SK-N-SH (cell line): Measurements from ENCODE around the gene RNASE8. TPM values are rescaled to one million over a fixed set of nuclear protein-coding genes. Genes with fewer than 3 reads are reported as not detected.

ENCODE experiments used
- CTCF ChIA-PET: fragments of 300-600, 350-600 bp; formaldehyde crosslinking; extraction: SDS; loops from one replicate; lab custom pipeline; 2021; lab: Yijun Ruan, JAX
- POLR2A ChIA-PET: fragments of 350-600 bp; sonication (Branson Sonifier 250); formaldehyde crosslinking; extraction: SDS; loops from one replicate; lab custom pipeline; 2020; ENCODE audit warnings: antibody characterized with exemption, inconsistent platforms; lab: Yijun Ruan, JAX
- DNase-seq: peaks from one replicate; pipeline ENCODE4 v3.0.0; 2012
- H2AFZ ChIP-seq: fragments of 200-600 bp; sonication (generic); 2 replicates; pipeline ENCODE4 v1.8.1; 2016; ENCODE audit warnings: antibody characterized with exemption, mild to moderate bottlenecking, low read depth
- H3F3A ChIP-seq: fragments of 200-600 bp; sonication (generic); replicated peaks from 2 replicates; pipeline ENCODE3; 2016; ENCODE audit warnings: antibody characterized with exemption, mild to moderate bottlenecking; ENCODE audit not compliant: insufficient read depth
- H3K27ac ChIP-seq, 2 experiments: fragments of 200-500 bp in 1 of 2; fragments of 200-600 bp in 1 of 2; sonication (Bioruptor generic) in 1 of 2; sonication (generic), shearing (Covaris generic) in 1 of 2; 2 replicates each; pipeline versions ENCODE4 v1.5.1 to v1.6.1; 2014 to 2016; ENCODE audit warnings: low read depth in 2 of 2, inconsistent platforms in 1 of 2, low read length in 1 of 2, mild to moderate bottlenecking in 1 of 2, mixed read lengths in 1 of 2
- H3K27me3 ChIP-seq: fragments of 200-600 bp; sonication (generic), shearing (Covaris generic); 2 replicates; pipeline ENCODE4 v1.6.1; 2016; ENCODE audit warnings: mixed run types; ENCODE audit not compliant: insufficient read depth
- H3K36me3 ChIP-seq, 2 experiments: fragments of 200-500 bp in 1 of 2; fragments of 200-600 bp in 1 of 2; sonication (Bioruptor generic) in 1 of 2; sonication (generic) in 1 of 2; replicated peaks in 1 of 2; 2 replicates each; pipeline versions ENCODE3 to v1.5.1; 2014 to 2016; ENCODE audit warnings: low read length in 1 of 2, mild to moderate bottlenecking in 1 of 2; ENCODE audit not compliant: insufficient read depth in 2 of 2, control insufficient read depth in 1 of 2
- H3K4me1 ChIP-seq, 2 experiments: fragments of 200-500 bp in 1 of 2; fragments of 200-600 bp in 1 of 2; sonication (Bioruptor generic) in 1 of 2; sonication (generic), shearing (Covaris generic) in 1 of 2; 2 replicates each; pipeline versions ENCODE4 v1.5.1 to v1.6.1; 2014 to 2016; ENCODE audit warnings: low read depth in 1 of 2, low read length in 1 of 2, mixed run types in 1 of 2; ENCODE audit not compliant: insufficient read depth in 2 of 2, control insufficient read depth in 1 of 2
- H3K4me2 ChIP-seq: fragments of 200-600 bp; sonication (generic), shearing (Covaris generic); 2 replicates; pipeline ENCODE4 v1.6.1; 2017; ENCODE audit warnings: mixed run types
- H3K4me3 ChIP-seq, 2 experiments: fragments of 200-500 bp in 1 of 2; fragments of 200-600 bp in 1 of 2; sonication (Bioruptor generic) in 1 of 2; sonication (generic), shearing (Covaris generic) in 1 of 2; 2 replicates each; pipeline versions ENCODE4 v1.5.1 to v1.8.1; 2014 to 2016; ENCODE audit warnings: low read depth in 2 of 2, inconsistent platforms in 1 of 2, low read length in 1 of 2, mild to moderate bottlenecking in 1 of 2, mixed read lengths in 1 of 2, moderate library complexity in 1 of 2
- H3K79me2 ChIP-seq: fragments of 200-600 bp; sonication (generic); 2 replicates; pipeline ENCODE4 v1.8.1; 2017; ENCODE audit warnings: mild to moderate bottlenecking; ENCODE audit not compliant: insufficient read depth
- H3K9ac ChIP-seq: fragments of 200-600 bp; sonication (generic); 2 replicates; pipeline ENCODE4 v1.6.1; 2017; ENCODE audit warnings: mixed run types
- H3K9me2 ChIP-seq: fragments of 200-600 bp; sonication (generic); 2 replicates; pipeline ENCODE4 v1.6.1; 2017; ENCODE audit warnings: mixed run types
- H3K9me3 ChIP-seq: fragments of 200-600 bp; sonication (generic); 2 replicates; pipeline ENCODE4 v1.6.1; 2017; ENCODE audit warnings: mixed run types, mild to moderate bottlenecking, moderate library complexity
- H4K20me1 ChIP-seq: fragments of 200-600 bp; sonication (generic); 2 replicates; pipeline ENCODE4 v1.6.1; 2017; ENCODE audit warnings: mild to moderate bottlenecking, mixed run types; ENCODE audit not compliant: insufficient read depth
- ELF1 ChIP-seq: IDR thresholded peaks from 2 replicates; pipeline ENCODE4 v1.4.0; 2012
- EP300 ChIP-seq, 2 experiments: IDR thresholded peaks; 2 replicates each; pipeline versions ENCODE4 v1.4.0 to v1.6.1; 2012; ENCODE audit warnings: borderline replicate concordance in 1 of 2, low read depth in 1 of 2, low read length in 1 of 2
- GABPA ChIP-seq: IDR thresholded peaks from 2 replicates; pipeline ENCODE4 v1.4.0; 2012; ENCODE audit warnings: low read depth, mild to moderate bottlenecking
- GATA2 ChIP-seq: sonication (generic); formaldehyde crosslinking; IDR thresholded peaks from 2 replicates; pipeline ENCODE4 v1.5.0; 2020; ENCODE audit warnings: mild to moderate bottlenecking, missing genetic modification reagents
- MEF2A ChIP-seq: IDR thresholded peaks from 2 replicates; pipeline ENCODE4 v1.4.0; 2012; ENCODE audit warnings: low read depth, borderline replicate concordance
- MXI1 ChIP-seq: IDR thresholded peaks from 2 replicates; pipeline ENCODE4 v1.6.1; 2012; ENCODE audit warnings: mild to moderate bottlenecking, low read depth, low read length, improper control_type of control experiment
- NRF1 ChIP-seq: IDR thresholded peaks from 2 replicates; pipeline ENCODE4 v1.6.1; 2012; ENCODE audit warnings: low read depth, mild to moderate bottlenecking, low read length
- RFX5 ChIP-seq: IDR thresholded peaks from 2 replicates; pipeline ENCODE4 v1.6.1; 2012; ENCODE audit warnings: mild to moderate bottlenecking, improper control_type of control experiment, low read length
- RXRA ChIP-seq: IDR thresholded peaks from 2 replicates; pipeline ENCODE4 v1.4.0; 2012; ENCODE audit warnings: low read depth, mild to moderate bottlenecking, borderline replicate concordance
- SMC3 ChIP-seq: IDR thresholded peaks from 2 replicates; pipeline ENCODE4 v1.6.1; 2012; ENCODE audit warnings: low read depth, low read length, improper control_type of control experiment
- TCF12 ChIP-seq: IDR thresholded peaks from 2 replicates; pipeline ENCODE4 v1.4.0; 2012
- USF1 ChIP-seq: IDR thresholded peaks from 2 replicates; pipeline ENCODE4 v1.4.0; 2012; ENCODE audit warnings: low read depth, borderline replicate concordance
- USF2 ChIP-seq: fragments of 150-350 bp; IDR thresholded peaks from 2 replicates; pipeline ENCODE4 v1.6.1; 2017; ENCODE audit warnings: antibody characterized with exemption, low read length, low read depth, borderline replicate concordance
- YY1 ChIP-seq: IDR thresholded peaks from 2 replicates; pipeline ENCODE4 v1.4.0; 2012; ENCODE audit warnings: low read depth, mild to moderate bottlenecking
- WGBS: methylation state at CpG from one replicate; pipeline ENCODE4 v1.1.6; 2017; ENCODE audit warnings: low lambda C conversion rate; 5-methylcytosine and 5-hydroxymethylcytosine counted together
- polyA plus RNA-seq, 3 experiments: library from polyadenylated mRNA; depleted of rRNA; stranded (reverse); fragments of >200 nt; gene quantifications; 2 replicates each; pipeline ENCODE4 v1.2.3, GENCODE V29; 2012
- TF ChIP-seq, protein P1 (sequence below): IDR thresholded peaks from 2 replicates; pipeline ENCODE4 v1.4.0; 2012; ENCODE audit warnings: low read depth
- TF ChIP-seq, protein P2 (sequence below): fragments of 150-350 bp; IDR thresholded peaks from 2 replicates; pipeline ENCODE4 v1.6.1; 2016; ENCODE audit warnings: mild to moderate bottlenecking, low read depth, low read length
- TF ChIP-seq, protein P3 (sequence below): IDR thresholded peaks from 2 replicates; pipeline ENCODE4 v1.6.1; 2012; ENCODE audit warnings: mild to moderate bottlenecking, low read depth, low read length, moderate library complexity

RNASE8 gene
- polyA plus RNA-seq, 1 of the 3 experiments (the other 2 are of a cell fraction): not detected

DNA sequence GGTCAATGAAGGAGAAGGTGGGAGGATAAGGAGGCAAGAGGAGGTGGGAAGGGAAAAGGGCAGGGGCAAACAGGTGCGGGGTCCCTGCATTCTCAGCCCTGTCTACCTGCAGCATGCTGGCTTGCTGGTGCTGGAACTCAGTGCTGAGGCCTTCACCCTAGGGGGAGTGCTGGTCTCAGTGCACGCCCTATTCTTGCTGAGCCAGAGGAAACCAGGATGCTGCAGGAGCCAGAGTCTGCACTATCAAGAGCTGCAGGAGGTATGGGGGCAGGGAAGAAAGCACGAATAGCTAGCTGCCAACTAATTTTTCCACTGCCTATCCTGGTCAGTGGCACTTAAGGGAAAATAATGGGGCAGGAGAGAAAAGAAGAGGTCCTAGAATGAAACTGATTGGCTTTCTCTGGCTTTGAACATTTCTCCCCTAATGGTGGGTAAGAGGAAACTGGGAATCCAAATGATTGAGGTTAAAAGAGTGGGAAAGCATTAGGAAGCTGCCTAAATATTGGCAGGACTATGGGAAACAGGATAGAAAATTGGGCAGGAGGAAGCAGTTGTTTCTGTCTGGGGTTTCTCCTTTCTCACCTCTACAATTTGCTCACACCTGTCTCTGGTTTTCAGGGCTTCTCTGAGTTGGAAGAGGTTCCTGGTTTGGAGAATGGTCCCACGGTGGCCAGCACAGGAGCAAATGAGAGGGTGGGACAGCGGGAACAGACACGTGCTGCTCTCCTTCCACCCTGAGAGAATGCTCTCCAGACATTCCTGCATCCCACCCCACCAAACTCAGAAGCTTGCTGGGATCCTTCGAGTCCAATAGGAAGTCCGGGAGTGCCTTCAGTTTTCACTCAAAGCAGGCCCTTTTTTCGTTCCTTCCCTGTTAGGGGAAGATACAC is 45.1 kb downstream of the RNASE8 start:
- H2AFZ ChIP-seq: peak overlapping the region; percentile 56; the same call in 1 of the 2 replicates
- no peaks in the 10 kb centered on the region for H3K27me3 ChIP-seq
- CTCF ChIA-PET: interaction anchor here (0.6 to 20.5 kb wide), 23 partner anchors 7 to 246 kb away, joined by 3 to 555 read pairs (median 13); partner anchors contain the start of genes ARHGEF40 and NDRG2
- peak overlapping the region; percentile 82 to 86 for H3K4me3 ChIP-seq
- no peaks in the 10 kb centered on the region for H3K9me3 ChIP-seq
- H3K27ac ChIP-seq: peak overlapping the region in 1 of 2 experiments; percentile 60; a peak in 3 of 4 replicates
- no peaks in the 10 kb centered on the region for H3K79me2 ChIP-seq
- H3K4me1 ChIP-seq: peaks cover 18 to 39% of the 10 kb centered on the region in 2 experiments
- WGBS: 10% methylated on average over 8 of the region's 9 CpGs
- DNase-seq: peak; percentile 17
- no peak for TF ChIP-seq MXI1
- TF ChIP-seq TCF12: no peak
- TF ChIP-seq, protein P1, sequence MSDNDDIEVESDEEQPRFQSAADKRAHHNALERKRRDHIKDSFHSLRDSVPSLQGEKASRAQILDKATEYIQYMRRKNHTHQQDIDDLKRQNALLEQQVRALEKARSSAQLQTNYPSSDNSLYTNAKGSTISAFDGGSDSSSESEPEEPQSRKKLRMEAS: no peak; the same call in 1 of the 2 replicates
- TF ChIP-seq RXRA: no peak
- TF ChIP-seq, protein P2, sequence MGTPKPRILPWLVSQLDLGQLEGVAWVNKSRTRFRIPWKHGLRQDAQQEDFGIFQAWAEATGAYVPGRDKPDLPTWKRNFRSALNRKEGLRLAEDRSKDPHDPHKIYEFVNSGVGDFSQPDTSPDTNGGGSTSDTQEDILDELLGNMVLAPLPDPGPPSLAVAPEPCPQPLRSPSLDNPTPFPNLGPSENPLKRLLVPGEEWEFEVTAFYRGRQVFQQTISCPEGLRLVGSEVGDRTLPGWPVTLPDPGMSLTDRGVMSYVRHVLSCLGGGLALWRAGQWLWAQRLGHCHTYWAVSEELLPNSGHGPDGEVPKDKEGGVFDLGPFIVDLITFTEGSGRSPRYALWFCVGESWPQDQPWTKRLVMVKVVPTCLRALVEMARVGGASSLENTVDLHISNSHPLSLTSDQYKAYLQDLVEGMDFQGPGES: no peak
- TF ChIP-seq SMC3: no peak
- TF ChIP-seq, all 33 proteins: peak for 0
- no peaks in the 10 kb centered on the region for H3K9me2 ChIP-seq
- H3F3A ChIP-seq: peaks cover 21% of the 10 kb centered on the region
- no peaks in the 10 kb centered on the region for H3K36me3 ChIP-seq
- no peaks in the 10 kb centered on the region for H4K20me1 ChIP-seq
- H3K9ac ChIP-seq: peak overlapping the region; percentile 96
- H3K4me2 ChIP-seq: peak overlapping the region; percentile 96
- POLR2A ChIA-PET: interaction anchor here (0.6 to 2.9 kb wide), 5 partner anchors 8 to 1921 kb away, joined by 3 to 14 read pairs (median 5); partner anchors contain the start of gene ARHGEF40

DNA sequence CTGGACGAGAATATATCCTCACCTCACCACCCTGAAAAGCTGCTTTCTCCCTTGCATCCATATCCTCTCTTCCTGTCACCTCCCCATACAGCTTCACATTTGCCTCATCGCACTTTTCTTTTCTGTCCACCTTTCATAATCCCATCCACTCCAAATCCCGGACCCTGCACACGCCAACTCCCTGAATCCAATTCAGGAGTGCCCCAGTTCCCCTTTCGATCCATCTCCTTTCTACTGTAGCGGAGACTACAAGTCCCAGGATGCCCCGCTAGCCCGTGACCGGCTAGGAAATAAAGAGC is 45.7 kb downstream of the RNASE8 start:
- Histone ChIP-seq H3K9ac (peak overlapping the region; percentile 96), H3K36me3 (no peaks in the 10 kb centered on the region), H3K9me3 (no peaks in the 10 kb centered on the region), H3K27ac (peak overlapping the region; percentile 60 to 90), H3K27me3 (no peaks in the 10 kb centered on the region), H3K4me2 (peak overlapping the region; percentile 96), H3F3A (peaks cover 21% of the 10 kb centered on the region), H3K79me2 (no peaks in the 10 kb centered on the region), H3K4me1 (peaks cover 18 to 39% of the 10 kb centered on the region in 2 experiments), H2AFZ (peak overlapping the region; percentile 56; the same call in 1 of the 2 replicates), H3K4me3 (peak overlapping the region; percentile 82 to 86), H4K20me1 (no peaks in the 10 kb centered on the region), H3K9me2 (no peaks in the 10 kb centered on the region)
- DNase-seq: no peak
- POLR2A ChIA-PET: interaction anchor here (0.7 to 2.9 kb wide), 5 partner anchors 8 to 89 kb away, joined by 3 to 14 read pairs (median 3); partner anchors contain the start of gene ARHGEF40
- WGBS: 2% methylated on average over 9 of the region's 9 CpGs
- CTCF ChIA-PET: interaction anchor here (0.6 to 20.5 kb wide), 22 partner anchors 9 to 247 kb away, joined by 3 to 555 read pairs (median 15); partner anchors contain the start of genes ARHGEF40 and NDRG2
- TF ChIP-seq USF2 (no peak), ELF1 (0 out of 2 replicates have a peak, but pooled peaks have one; percentile 70), GATA2 (CRISPR knock-in tag) (no peak), GABPA (peak; percentile 43; the same call in 1 of the 2 replicates), MEF2A (no peak), RFX5 (no peak), EP300 (IDR thresholded peaks at IDR 0.05; ENCODE audit: borderline replicate concordance in 1 of 2, low read depth in 1 of 2, low read length in 1 of 2) (no peak), NRF1 (no peak), USF1 (peak; percentile 77; the same call in 1 of the 2 replicates), YY1 (no peak)
- TF ChIP-seq, protein P3, sequence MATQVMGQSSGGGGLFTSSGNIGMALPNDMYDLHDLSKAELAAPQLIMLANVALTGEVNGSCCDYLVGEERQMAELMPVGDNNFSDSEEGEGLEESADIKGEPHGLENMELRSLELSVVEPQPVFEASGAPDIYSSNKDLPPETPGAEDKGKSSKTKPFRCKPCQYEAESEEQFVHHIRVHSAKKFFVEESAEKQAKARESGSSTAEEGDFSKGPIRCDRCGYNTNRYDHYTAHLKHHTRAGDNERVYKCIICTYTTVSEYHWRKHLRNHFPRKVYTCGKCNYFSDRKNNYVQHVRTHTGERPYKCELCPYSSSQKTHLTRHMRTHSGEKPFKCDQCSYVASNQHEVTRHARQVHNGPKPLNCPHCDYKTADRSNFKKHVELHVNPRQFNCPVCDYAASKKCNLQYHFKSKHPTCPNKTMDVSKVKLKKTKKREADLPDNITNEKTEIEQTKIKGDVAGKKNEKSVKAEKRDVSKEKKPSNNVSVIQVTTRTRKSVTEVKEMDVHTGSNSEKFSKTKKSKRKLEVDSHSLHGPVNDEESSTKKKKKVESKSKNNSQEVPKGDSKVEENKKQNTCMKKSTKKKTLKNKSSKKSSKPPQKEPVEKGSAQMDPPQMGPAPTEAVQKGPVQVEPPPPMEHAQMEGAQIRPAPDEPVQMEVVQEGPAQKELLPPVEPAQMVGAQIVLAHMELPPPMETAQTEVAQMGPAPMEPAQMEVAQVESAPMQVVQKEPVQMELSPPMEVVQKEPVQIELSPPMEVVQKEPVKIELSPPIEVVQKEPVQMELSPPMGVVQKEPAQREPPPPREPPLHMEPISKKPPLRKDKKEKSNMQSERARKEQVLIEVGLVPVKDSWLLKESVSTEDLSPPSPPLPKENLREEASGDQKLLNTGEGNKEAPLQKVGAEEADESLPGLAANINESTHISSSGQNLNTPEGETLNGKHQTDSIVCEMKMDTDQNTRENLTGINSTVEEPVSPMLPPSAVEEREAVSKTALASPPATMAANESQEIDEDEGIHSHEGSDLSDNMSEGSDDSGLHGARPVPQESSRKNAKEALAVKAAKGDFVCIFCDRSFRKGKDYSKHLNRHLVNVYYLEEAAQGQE: no peak
